ENCODE measurements around the gene C2orf76.
A peak's percentile ranks its signal among the peaks of the same experiment; 100 is the strongest.
"Not testable (repeated sequence)": the region's sequence is repeated elsewhere in the genome, so short reads cannot be mapped to it uniquely, and the experiment has no call there.

The C2orf76 gene

DNA sequence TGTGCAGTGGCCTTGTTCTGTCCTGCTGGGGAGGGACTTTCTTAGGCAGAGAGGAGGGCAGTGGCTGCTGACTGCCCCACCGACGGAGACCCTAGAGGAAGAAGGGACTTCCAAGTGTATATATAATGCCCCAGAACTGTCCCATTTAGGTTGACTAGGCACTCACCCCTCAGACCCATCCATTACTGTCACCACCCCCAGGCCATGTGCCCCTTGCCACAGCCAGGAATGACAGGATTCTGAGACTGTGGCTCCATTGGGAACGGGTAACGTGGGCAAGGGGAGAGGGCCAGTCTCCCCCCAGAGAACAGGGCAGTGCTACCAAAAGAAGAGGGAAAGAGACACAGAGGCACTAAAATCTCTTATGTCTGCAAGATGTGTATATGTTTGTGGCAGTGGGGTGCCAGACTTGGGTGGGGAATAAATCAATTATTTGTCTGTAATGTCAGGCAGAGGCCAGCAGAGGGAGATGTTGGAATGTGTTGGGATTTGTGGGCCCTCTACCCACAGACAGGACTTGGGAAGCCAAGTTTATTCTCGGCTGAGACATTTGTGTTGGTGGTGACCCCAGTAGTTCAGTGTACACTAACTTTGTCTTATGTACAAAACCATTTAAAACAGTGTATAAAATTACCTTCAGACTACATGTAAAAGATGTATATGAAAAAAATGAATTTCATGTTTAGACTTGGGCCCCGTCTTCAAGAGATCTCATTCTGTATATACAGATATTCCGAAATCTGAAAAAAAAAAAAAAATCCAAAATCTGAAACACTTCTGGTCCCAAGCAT is 41.0 kb upstream of the C2orf76 start:
- TF ChIP-seq, protein P1, sequence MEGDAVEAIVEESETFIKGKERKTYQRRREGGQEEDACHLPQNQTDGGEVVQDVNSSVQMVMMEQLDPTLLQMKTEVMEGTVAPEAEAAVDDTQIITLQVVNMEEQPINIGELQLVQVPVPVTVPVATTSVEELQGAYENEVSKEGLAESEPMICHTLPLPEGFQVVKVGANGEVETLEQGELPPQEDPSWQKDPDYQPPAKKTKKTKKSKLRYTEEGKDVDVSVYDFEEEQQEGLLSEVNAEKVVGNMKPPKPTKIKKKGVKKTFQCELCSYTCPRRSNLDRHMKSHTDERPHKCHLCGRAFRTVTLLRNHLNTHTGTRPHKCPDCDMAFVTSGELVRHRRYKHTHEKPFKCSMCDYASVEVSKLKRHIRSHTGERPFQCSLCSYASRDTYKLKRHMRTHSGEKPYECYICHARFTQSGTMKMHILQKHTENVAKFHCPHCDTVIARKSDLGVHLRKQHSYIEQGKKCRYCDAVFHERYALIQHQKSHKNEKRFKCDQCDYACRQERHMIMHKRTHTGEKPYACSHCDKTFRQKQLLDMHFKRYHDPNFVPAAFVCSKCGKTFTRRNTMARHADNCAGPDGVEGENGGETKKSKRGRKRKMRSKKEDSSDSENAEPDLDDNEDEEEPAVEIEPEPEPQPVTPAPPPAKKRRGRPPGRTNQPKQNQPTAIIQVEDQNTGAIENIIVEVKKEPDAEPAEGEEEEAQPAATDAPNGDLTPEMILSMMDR (IDR thresholded peaks at IDR 0.05; ENCODE audit: insufficient read depth, low read length) = peak; percentile 55
- TF ChIP-seq SPI1 (IDR thresholded peaks at IDR 0.05; ENCODE audit: borderline replicate concordance, low read depth) = no peak
- Histone ChIP-seq H3K27me3 (ENCODE audit: insufficient read depth, poor library complexity, severe bottlenecking) (no peaks in the 10 kb centered on the region), H3K4me3 (replicated peaks; ENCODE audit: insufficient read depth, low read length) (no peak overlapping the region), H3K27ac (replicated peaks) (no peak overlapping the region)
- DNase-seq (ENCODE audit: low read depth in 1 of 2, low spot score in 1 of 2) = peak in 1 of 2 experiments; percentile 52

DNA sequence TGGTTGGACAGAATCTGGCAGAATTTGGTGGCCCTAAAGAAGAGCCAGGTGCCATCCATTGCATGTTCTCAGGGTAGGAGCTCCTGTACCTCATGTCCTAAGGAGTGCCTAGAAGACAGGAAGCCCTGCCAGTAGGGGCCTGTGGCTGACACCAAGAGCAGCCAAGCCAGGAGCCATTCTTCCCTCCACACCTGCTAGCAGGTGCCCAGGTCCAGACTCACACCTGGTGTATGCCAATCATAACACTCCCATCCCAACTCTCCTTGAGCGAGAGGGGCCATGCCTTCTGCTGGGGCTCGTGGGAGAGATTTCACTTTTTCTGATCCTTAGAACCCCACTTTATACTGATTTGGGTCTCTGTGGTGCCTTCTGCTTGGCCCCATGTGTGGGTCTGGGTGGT is 38.5 kb upstream of the C2orf76 start:
- H3K27me3 ChIP-seq (ENCODE audit: insufficient read depth, poor library complexity, severe bottlenecking) = no peaks in the 10 kb centered on the region
- H3K4me3 ChIP-seq (replicated peaks; ENCODE audit: insufficient read depth, low read length) = no peak overlapping the region
- DNase-seq (ENCODE audit: low read depth in 1 of 2, low spot score in 1 of 2) = no peak
- no peak overlapping the region for H3K27ac ChIP-seq (replicated peaks)
- TF ChIP-seq, protein P1 (IDR thresholded peaks at IDR 0.05; ENCODE audit: insufficient read depth, low read length) = no peak
- TF ChIP-seq, protein P2, sequence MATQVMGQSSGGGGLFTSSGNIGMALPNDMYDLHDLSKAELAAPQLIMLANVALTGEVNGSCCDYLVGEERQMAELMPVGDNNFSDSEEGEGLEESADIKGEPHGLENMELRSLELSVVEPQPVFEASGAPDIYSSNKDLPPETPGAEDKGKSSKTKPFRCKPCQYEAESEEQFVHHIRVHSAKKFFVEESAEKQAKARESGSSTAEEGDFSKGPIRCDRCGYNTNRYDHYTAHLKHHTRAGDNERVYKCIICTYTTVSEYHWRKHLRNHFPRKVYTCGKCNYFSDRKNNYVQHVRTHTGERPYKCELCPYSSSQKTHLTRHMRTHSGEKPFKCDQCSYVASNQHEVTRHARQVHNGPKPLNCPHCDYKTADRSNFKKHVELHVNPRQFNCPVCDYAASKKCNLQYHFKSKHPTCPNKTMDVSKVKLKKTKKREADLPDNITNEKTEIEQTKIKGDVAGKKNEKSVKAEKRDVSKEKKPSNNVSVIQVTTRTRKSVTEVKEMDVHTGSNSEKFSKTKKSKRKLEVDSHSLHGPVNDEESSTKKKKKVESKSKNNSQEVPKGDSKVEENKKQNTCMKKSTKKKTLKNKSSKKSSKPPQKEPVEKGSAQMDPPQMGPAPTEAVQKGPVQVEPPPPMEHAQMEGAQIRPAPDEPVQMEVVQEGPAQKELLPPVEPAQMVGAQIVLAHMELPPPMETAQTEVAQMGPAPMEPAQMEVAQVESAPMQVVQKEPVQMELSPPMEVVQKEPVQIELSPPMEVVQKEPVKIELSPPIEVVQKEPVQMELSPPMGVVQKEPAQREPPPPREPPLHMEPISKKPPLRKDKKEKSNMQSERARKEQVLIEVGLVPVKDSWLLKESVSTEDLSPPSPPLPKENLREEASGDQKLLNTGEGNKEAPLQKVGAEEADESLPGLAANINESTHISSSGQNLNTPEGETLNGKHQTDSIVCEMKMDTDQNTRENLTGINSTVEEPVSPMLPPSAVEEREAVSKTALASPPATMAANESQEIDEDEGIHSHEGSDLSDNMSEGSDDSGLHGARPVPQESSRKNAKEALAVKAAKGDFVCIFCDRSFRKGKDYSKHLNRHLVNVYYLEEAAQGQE (IDR thresholded peaks at IDR 0.05; ENCODE audit: insufficient replicate concordance, low read depth) = no peak
- TF ChIP-seq SPI1 (IDR thresholded peaks at IDR 0.05; ENCODE audit: borderline replicate concordance, low read depth) (no peak), GABPA (IDR thresholded peaks at IDR 0.05; ENCODE audit: low read depth) (no peak), POLR2AphosphoS5 (IDR thresholded peaks at IDR 0.05; ENCODE audit: low read depth) (no peak)

DNA sequence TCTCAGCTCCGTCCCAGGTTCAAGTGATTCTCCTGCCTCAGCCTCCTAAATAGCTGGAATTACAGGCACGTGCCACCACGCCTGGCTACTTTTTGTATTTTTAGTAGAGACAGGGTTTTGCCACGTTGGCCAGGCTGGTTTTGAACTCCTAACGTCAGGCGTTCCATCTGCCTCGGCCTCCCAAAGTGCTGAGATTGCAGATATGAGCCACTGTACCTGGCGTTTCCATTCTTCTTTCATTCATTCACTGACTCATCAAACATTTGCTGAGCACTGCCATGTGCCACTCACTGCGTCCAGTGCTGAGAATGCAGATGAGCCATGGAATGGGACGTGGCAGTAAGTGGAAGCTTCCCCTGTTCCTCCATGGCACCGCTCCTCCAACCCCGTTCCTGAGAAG is 37.0 kb upstream of the C2orf76 start:
- not testable (repeated sequence) for H3K4me3 ChIP-seq (replicated peaks; ENCODE audit: insufficient read depth, low read length); H3K27me3 ChIP-seq (ENCODE audit: insufficient read depth, poor library complexity, severe bottlenecking); DNase-seq (ENCODE audit: low read depth in 1 of 2, low spot score in 1 of 2); H3K27ac ChIP-seq (replicated peaks)

DNA sequence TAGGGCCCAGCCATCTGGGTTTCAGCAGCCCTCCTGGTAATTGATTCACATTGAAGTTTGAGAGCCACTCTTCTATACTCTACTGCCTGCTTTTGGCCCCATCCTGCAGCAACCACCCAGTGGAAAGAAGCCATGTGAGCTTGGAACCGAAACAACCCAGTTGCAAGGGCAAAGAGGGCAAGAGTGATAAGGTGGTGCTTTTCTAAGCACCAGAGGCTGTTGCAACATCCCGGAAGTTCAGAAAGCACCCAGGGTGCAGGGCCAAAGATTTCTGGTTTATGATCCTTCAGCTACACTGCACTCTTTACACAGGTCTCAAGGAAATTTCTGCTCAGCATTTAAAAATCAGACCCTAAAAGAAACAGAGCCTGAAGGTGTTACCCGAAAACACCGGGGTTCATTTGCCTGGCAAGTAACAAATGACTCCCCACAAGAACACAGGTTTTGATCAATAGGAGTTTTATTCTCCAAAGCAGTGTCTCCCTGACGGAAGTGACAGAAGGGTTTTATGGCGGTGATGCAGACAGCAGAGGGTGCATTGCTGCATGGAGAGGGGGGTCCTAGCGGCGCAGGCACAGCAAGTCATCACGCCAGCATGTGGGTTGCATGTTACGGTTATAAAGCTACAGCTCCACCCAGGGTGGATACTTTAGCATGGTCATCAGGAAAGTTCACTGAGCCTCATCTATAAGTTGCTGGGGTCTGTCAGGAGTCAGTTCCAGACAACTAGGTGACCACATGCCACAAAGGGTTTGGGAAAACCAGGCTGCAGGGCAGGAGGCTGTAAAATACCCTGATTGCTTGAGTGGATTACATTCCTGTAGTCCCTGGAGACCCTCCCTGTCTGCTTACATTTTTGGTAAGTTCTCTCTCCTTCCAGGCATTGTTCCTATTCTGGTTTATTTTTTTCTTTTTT is 36.3 kb upstream of the C2orf76 start:
- Histone ChIP-seq H3K4me3 (replicated peaks; ENCODE audit: insufficient read depth, low read length) (no peak overlapping the region), H3K27me3 (ENCODE audit: insufficient read depth, poor library complexity, severe bottlenecking) (no peaks in the 10 kb centered on the region), H3K27ac (replicated peaks) (peak overlapping the region; percentile 41)
- DNase-seq (ENCODE audit: low read depth in 1 of 2, low spot score in 1 of 2) = peak; percentile 45 to 73
- TF ChIP-seq SPI1 (IDR thresholded peaks at IDR 0.05; ENCODE audit: borderline replicate concordance, low read depth) (no peak), GABPA (IDR thresholded peaks at IDR 0.05; ENCODE audit: low read depth) (no peak), POLR2AphosphoS5 (IDR thresholded peaks at IDR 0.05; ENCODE audit: low read depth) (no peak)
- TF ChIP-seq, protein P1 (IDR thresholded peaks at IDR 0.05; ENCODE audit: insufficient read depth, low read length) = no peak
- TF ChIP-seq, protein P2 (IDR thresholded peaks at IDR 0.05; ENCODE audit: insufficient replicate concordance, low read depth) = no peak
